Measurements from ENCODE around the gene LTBP3. TPM values are rescaled to one million over a fixed set of nuclear protein-coding genes. Genes with fewer than 3 reads are reported as not detected.

The LTBP3 gene
- total RNA-seq, 4 donors from 2014 or later = 48.7 to 467 (median 140) TPM

DNA sequence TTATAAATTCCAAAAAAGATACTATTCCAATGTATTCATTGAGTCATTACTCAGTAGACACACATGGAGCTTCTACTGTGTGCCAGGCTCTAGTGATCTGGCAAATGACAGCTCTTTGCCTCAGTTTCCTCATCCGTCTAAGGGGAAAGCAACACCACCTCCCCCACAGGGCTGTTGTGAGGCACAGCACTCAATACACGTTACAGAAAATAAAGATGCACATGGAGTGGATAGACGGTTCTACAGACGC is 65.8 kb downstream of the LTBP3 start:
- intact Hi-C loops (cut with DNase I; ENCODE audit: low total_unique reads) = no loop called here

DNA sequence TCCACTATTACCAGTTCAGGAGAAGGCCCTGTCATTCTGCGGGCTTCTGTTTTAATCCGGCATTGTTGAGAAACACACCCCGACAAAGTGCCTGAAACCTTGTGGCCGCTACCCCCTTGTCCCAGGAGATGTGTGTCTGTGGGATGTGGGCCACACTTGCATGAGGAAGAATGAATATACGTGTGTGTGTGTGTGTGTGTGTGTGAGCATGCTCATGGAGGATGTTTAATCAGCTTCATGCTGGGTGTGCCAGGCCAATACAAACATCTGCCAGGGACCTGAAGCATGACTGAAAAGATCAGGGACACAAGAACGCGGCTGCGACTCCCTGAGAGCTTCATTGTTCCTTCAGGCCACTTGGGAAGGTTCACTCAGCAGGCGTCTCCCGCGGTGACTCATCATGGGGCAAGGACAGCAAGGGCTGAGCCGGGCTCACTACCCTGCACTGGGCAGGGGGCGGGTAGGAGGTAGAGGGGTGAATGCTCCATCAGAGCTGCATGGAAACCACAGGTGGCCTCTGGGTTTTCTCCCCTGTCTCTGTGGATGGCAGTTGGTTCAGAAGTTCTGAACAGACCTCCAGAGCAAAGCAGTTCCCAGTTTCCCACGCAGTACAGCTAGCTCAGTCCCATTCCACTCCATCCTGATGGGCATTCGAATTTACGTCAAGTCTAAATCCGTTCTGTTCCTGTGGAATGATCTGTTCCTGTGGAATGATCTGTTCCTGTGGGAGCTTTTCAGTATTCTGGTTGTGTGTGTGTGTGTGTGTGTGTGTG is 66.4 kb downstream of the LTBP3 start:
- in situ Hi-C loops (cut with MboI; ENCODE audit: low pct_ligation_motif_present in 1 of 4, low pct_unique_long_range_greater_than_20kb in 1 of 4, low sequenced_read_pairs in 3 of 4) = no loop called here

More for the DNA sequence above, 65.8 kb downstream of the LTBP3 start:
- peak overlapping the region in 1 of 4 donors; percentile 4 for H3K4me3 ChIP-seq
- in situ Hi-C loops (cut with MboI; ENCODE audit: low pct_ligation_motif_present in 1 of 4, low pct_unique_long_range_greater_than_20kb in 1 of 4, low sequenced_read_pairs in 3 of 4) = no loop called here
- peak overlapping the region; percentile 98 to 100 (median 99) for H3K27ac ChIP-seq
- no peak for DNase-seq
- H3K4me1 ChIP-seq = peaks cover 93 to 96% (median 95%) of the 10 kb centered on the region in 4 donors
- no peaks in the 10 kb centered on the region for H3K27me3 ChIP-seq
- no peaks in the 10 kb centered on the region for H3K9me3 ChIP-seq
- 28 to 48% methylated on average over 2 to 4 of the region's 4 CpGs for WGBS, 2 donors (ENCODE audit: low coverage in 1 of 2)
- no peaks in the 10 kb centered on the region for H3K36me3 ChIP-seq
- TF ChIP-seq EP300 (IDR thresholded peaks at IDR 0.05; ENCODE audit: low read depth) (no peak), POLR2AphosphoS5 (IDR thresholded peaks at IDR 0.05) (no peak), POLR2A (IDR thresholded peaks at IDR 0.05) (no peak)
- TF ChIP-seq, protein P1, sequence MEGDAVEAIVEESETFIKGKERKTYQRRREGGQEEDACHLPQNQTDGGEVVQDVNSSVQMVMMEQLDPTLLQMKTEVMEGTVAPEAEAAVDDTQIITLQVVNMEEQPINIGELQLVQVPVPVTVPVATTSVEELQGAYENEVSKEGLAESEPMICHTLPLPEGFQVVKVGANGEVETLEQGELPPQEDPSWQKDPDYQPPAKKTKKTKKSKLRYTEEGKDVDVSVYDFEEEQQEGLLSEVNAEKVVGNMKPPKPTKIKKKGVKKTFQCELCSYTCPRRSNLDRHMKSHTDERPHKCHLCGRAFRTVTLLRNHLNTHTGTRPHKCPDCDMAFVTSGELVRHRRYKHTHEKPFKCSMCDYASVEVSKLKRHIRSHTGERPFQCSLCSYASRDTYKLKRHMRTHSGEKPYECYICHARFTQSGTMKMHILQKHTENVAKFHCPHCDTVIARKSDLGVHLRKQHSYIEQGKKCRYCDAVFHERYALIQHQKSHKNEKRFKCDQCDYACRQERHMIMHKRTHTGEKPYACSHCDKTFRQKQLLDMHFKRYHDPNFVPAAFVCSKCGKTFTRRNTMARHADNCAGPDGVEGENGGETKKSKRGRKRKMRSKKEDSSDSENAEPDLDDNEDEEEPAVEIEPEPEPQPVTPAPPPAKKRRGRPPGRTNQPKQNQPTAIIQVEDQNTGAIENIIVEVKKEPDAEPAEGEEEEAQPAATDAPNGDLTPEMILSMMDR (IDR thresholded peaks at IDR 0.05) = no peak

DNA sequence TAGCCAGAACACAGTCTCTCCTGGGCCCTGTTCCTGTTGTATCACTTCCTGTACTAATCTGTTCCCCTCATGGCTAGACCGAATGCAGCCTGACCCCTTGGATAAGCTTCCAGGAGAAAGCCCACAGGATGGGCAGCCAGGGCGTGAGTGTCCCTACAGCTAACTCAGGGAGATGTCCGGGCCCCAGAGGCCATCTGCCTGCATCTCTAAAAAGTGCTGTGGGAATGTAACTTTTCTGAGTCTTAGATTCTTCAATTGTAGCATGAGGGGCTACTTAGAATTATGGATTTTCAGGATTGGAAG is 67.0 kb downstream of the LTBP3 start:
- DNase-seq = no peak
- H3K27ac ChIP-seq = peak overlapping the region; percentile 98 to 100 (median 99)
- H3K4me1 ChIP-seq = peaks cover 92 to 95% (median 95%) of the 10 kb centered on the region in 4 donors
- in situ Hi-C loops (cut with MboI; ENCODE audit: low pct_ligation_motif_present in 1 of 4, low pct_unique_long_range_greater_than_20kb in 1 of 4, low sequenced_read_pairs in 3 of 4) (no loop called here), intact Hi-C loops (cut with DNase I; ENCODE audit: low total_unique reads) (no loop called here)
- WGBS, 2 donors (ENCODE audit: low coverage in 1 of 2) = 62% methylated on average over 3 of the region's 3 CpGs; no CpG with 5 or more reads in 1 of the 2 donors
- no peaks in the 10 kb centered on the region for H3K36me3 ChIP-seq
- TF ChIP-seq, protein P1 (IDR thresholded peaks at IDR 0.05) = no peak
- TF ChIP-seq POLR2A (IDR thresholded peaks at IDR 0.05) (no peak), POLR2AphosphoS5 (IDR thresholded peaks at IDR 0.05) (no peak), EP300 (IDR thresholded peaks at IDR 0.05; ENCODE audit: low read depth) (no peak)
- H3K27me3 ChIP-seq = no peaks in the 10 kb centered on the region
- no peaks in the 10 kb centered on the region for H3K9me3 ChIP-seq
- H3K4me3 ChIP-seq = no peak overlapping the region

More for the DNA sequence above, 66.4 kb downstream of the LTBP3 start:
- H3K9me3 ChIP-seq = no peaks in the 10 kb centered on the region
- TF ChIP-seq EP300 (IDR thresholded peaks at IDR 0.05; ENCODE audit: low read depth) (peak; percentile 81), POLR2AphosphoS5 (IDR thresholded peaks at IDR 0.05) (peak; percentile 60 to 91 (median 89)), POLR2A (IDR thresholded peaks at IDR 0.05) (peak; percentile 82)
- TF ChIP-seq, protein P1 (IDR thresholded peaks at IDR 0.05) = no peak
- no peak overlapping the region for H3K4me3 ChIP-seq
- WGBS, 2 donors (ENCODE audit: low coverage in 1 of 2) = 16 to 23% methylated on average over 3 to 17 of the region's 17 CpGs
- no peaks in the 10 kb centered on the region for H3K36me3 ChIP-seq
- DNase-seq = peak; percentile 90
- H3K27ac ChIP-seq = peak overlapping the region; percentile 98 to 100 (median 99)
- H3K4me1 ChIP-seq = peaks cover 94 to 97% (median 96%) of the 10 kb centered on the region in 4 donors
- intact Hi-C loops (cut with DNase I; ENCODE audit: low total_unique reads) = no loop called here
- H3K27me3 ChIP-seq = no peaks in the 10 kb centered on the region

DNA sequence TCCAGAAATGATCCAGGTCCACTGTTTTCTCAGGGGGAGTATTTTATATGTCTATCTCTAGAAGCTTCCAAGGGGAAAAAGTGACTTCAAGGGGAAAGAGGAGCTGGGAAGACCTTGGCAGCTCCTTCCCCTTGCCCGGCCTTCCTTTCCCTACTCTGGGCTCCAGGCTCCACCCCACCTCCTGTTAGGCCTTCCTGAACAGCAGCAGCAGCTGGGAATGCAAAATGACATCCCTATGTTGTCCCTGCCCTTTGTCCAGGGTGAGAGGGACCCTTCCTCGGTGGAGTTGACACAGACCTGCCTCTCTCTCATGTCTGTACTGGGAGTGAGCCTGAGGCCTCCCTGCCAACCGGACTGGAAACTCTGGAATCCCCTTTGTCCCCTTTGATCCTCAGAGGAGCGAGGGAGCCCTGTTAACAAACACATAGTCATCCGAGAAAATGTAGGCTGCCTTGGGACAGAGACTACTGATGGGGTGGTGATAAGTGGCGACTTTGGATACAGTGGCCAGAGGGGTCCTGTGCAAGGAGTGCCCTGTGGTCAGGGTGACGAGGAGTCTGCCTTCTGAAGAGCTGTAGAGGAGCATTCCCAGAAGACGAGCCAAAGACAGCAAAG is 68.3 kb downstream of the LTBP3 start:
- WGBS, 2 donors (ENCODE audit: low coverage in 1 of 2) = 20 to 42% methylated on average over 5 to 8 of the region's 8 CpGs
- DNase-seq = peak; percentile 52

More for the DNA sequence above, 68.3 kb downstream of the LTBP3 start:
- H3K9me3 ChIP-seq = no peaks in the 10 kb centered on the region
- no peaks in the 10 kb centered on the region for H3K27me3 ChIP-seq
- peak overlapping the region; percentile 98 to 100 (median 99) for H3K27ac ChIP-seq
- in situ Hi-C loops (cut with MboI; ENCODE audit: low pct_ligation_motif_present in 1 of 4, low pct_unique_long_range_greater_than_20kb in 1 of 4, low sequenced_read_pairs in 3 of 4) = no loop called here
- TF ChIP-seq POLR2A (IDR thresholded peaks at IDR 0.05) (no peak), POLR2AphosphoS5 (IDR thresholded peaks at IDR 0.05) (no peak), EP300 (IDR thresholded peaks at IDR 0.05; ENCODE audit: low read depth) (no peak)
- TF ChIP-seq, protein P1 (IDR thresholded peaks at IDR 0.05) = no peak
- H3K4me1 ChIP-seq = peaks cover 86 to 97% (median 94%) of the 10 kb centered on the region in 4 donors
- intact Hi-C loops (cut with DNase I; ENCODE audit: low total_unique reads) = no loop called here
- H3K4me3 ChIP-seq = no peak overlapping the region
- H3K36me3 ChIP-seq = no peaks in the 10 kb centered on the region

Data from transverse colon (tissue), 4 donors.